GM13976 (cell line): ENCODE results near the gene TNP1.

Experiments used
- DNase-seq: peaks from one replicate; pipeline ENCODE4 v3.0.0; 2012; ENCODE audit warnings: low spot score
- CTCF ChIP-seq: IDR thresholded peaks from 2 replicates; pipeline ENCODE4 v1.5.1; 2012; ENCODE audit warnings: borderline replicate concordance, mild to moderate bottlenecking; ENCODE audit not compliant: insufficient read depth; ENCODE audit errors: extremely low read depth, missing control alignments, control extremely low read depth
- in situ Hi-C: fragments of 300-500 bp; cut with MboI; formaldehyde crosslinking; loops from one replicate; pipeline ENCODE4 v1.12.0; 2022; ENCODE audit warnings: low sequenced_read_pairs, mixed read lengths, inconsistent platforms; ENCODE audit not compliant: unreplicated experiment

Gene TNP1

GRCh38 chr2:216820709-216821108 is 39.2 kb downstream of the TNP1 start:
- no peak for DNase-seq
- in situ Hi-C loops = no loop called here
- no peak for TF ChIP-seq CTCF

- in situ Hi-C loops = no loop called here
- TF ChIP-seq CTCF = no peak
- DNase-seq = no peak
Observed at GRCh38 chr2:216819766-216820165, 40.1 kb downstream of the TNP1 start.

GRCh38 chr2:216819055-216819454 is 40.8 kb downstream of the TNP1 start:
- DNase-seq = no peak
- in situ Hi-C loops = no loop called here
- TF ChIP-seq CTCF = no peak

GRCh38 chr2:216810399-216811160 is 49.3 kb downstream of the TNP1 start:
- TF ChIP-seq CTCF = no peak
- in situ Hi-C loops = no loop called here
- no peak for DNase-seq
